ENCODE results near the gene GFRA1.

Gene GFRA1

DNA sequence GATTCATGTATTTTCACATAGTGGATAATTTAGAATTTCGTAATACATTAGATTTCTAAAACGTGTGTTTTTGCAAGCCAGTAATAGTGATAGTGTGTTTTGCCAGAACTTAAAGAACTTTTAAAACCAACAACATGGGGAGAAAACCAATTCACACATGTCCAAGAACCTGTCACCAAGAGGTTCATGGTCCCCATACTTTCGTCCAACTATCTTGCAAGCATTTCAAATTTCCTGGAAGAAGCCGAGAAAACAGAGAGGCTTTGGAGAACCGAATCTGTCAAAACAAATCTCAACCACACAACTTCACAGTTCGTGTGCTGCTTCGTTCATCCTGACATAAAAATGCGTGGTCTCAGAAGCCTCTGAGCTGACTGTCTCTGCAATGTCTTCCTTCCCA, 31.9 kb downstream of the GFRA1 start:
- no peak for DNase-seq (ENCODE audit: low spot score)

DNA sequence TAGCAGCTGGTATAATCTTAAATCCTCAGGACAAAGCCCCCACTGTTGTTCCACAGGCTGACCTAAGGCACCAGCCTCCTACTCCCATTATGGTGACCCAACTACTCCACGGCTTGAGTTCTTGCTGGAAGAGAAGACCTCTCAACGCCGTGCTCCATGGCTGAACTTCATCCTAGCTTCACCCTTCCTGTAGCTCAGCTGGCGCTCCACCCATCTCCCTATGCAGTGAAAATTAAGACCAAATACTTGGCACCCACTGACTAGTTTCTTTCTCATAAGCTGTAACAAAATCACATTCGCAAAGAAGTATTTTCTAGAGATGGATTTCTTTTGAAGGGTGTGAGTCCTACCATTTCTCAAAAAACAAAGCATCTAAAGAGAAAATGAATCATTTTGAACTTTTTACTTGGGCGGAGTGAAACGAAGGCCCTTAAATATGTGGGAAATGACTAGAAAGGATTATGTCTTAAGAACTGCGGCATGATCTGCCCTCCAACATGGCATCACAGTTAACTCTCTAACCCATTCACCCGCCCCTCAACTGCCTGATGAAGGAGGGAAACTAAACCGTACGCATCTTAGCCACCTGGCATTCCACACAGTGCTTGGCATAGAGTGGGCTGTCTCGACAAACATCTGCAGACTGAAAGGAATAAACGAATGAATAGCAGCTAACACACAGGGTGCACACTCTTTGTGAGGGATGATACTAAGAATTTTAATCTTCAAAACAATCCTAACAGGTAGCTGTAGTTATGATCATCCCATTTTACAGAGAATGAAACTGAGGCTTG, 32.7 kb downstream of the GFRA1 start:
- DNase-seq (ENCODE audit: low spot score) = no peak

DNA sequence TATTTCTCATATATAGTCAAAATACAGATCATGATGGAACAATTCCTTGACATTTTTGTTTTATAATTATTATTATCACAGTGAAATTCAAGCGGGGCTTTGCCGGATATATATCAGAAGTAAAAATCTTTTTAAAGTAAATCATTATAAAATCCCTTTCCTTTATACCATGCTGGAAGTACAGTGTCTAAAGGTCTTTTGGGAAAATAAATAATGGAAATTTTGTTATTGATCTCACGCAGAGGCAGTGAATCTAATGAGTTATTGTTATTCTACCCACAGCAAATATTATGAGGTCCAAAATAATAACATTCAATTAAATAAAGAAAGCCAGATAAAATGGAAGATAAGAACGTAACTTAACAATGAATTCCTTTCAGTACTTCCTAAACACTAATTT, 33.8 kb downstream of the GFRA1 start:
- no peak for DNase-seq (ENCODE audit: low spot score)

DNA sequence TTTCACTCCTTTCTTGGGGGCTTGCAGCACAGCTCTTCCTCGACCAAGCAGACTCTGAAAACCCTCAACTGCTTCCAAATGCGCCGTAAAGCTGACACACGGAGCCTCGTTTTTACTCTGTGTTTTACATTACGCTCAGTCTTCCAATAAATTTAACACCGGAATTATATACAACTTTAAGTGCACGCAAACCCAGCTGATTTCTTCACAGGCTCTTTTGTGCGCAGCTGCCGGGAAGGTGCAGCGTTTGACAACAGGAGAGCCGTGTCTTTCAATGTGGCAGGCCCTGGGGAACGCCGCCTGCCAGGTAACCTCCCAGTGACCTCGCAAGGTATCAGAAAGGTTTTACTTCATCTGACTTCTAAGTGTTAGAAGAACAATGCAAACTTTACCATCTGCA, 35.0 kb downstream of the GFRA1 start:
- DNase-seq (ENCODE audit: low spot score) = no peak

DNA sequence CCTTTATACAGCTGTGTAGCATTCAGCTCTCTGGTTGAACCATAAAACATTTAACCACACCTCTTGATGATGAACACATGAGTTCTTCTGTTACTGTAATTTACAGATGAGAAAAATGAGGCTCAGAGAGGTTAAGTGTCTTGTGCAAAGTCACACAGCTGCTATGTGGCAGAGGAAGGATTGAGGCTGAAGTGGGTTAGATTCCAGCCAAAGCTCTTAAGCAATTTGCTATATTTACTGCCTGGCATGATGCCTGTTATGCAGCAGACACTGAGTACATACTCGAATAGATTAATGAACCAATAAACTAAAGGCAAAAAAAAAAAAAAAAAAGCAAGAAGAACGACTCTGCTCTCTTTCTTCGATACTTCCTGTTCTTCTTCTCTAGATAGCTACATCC, 35.7 kb downstream of the GFRA1 start:
- DNase-seq (ENCODE audit: low spot score) = no peak

DNA sequence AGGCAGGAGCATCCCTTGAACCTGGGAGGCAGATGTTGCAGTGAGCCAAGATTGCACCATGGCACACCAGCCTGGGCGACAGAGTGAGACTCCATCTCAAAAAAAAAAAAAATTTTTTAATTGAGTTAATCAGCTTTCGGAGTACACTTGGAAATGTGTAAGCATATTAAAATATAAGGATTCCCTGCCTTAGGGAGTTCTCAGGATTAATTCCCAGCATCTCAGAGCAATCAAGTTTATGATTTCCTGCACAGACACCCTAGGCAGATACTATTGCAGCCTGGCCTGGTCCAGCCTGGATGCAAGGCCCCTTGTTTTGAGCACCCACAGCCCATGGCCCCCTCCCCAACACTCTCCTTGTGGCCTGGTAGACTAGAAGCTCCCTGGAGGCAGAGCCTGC, 39.8 kb downstream of the GFRA1 start:
- DNase-seq (ENCODE audit: low spot score) = no peak

DNA sequence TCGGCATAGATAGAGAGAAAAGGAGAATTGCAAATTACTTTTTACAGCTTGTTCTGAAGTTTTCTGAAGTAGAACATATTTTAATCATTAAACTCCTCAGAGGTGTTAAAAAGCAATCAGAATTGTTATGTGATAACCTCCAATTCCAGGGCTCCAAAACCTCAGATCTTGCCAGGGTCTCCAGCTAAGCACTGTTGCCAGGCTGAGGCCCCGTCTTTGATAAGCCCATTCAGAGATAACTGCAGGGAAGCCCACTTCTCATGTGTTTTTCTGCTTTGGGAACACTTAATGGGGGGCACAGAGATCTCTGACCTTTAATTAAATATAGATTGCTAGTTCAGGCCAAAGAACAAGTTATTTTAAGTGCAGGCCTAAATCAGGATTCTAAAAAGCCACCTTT, 40.4 kb downstream of the GFRA1 start:
- no peak for DNase-seq (ENCODE audit: low spot score)

DNA sequence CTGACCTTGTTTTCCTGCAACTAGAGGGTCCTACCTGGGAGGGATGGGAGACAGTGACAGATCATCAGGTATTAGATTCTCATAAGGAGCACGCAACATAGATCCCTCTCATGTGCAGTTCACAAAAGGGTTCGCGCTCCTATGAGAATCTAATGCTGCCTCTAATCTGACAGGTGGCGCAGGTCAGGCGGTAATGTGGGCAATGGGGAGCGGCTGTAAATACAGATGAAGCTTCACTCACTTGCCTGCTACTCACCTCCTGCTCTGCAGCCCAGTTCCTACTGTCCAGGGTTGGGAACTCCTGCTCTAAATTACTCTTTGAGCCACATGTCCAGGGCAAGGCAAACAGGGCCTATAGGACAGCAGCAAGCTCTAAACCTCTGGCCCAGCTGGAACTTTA, 46.2 kb downstream of the GFRA1 start:
- DNase-seq (ENCODE audit: low spot score) = no peak

DNA sequence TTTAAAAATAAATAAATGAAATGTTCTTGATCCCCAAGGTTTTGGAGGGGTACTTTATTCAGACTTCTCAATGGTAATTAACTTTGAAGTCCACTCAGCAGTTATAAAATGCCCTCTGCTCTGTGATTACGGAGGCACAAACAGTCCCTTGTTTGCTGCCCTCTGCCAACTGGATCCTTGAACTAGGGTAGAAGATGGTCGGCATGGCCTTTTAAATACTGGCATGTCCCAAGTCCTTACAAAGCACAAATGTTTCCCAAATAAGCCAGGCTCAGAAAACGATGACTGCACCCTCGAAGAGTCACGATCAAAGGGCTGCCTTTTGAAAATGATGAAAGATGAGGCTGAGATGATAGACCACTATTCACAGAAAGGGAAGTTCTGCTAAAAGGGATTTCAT, 47.0 kb downstream of the GFRA1 start:
- DNase-seq (ENCODE audit: low spot score) = no peak

DNA sequence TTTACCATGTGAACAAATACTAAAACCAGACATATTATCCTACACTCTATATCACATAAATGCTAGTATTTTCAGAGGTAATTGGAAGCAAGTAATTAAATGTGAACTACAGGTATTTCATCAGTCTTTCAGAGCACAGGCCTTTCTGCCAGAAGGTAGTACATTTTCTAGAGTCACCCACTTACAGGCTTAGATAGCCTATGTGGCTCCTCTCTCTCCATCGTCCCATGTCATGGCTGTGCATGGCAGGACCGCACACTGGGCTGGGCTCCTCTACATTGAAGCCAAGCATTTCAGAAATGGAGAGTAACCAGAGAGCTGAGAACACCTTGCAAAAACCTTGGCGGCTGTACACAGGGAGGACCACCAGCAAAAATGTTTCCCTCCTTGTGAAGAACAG, 49.7 kb downstream of the GFRA1 start:
- no peak for DNase-seq (ENCODE audit: low spot score)

DNA sequence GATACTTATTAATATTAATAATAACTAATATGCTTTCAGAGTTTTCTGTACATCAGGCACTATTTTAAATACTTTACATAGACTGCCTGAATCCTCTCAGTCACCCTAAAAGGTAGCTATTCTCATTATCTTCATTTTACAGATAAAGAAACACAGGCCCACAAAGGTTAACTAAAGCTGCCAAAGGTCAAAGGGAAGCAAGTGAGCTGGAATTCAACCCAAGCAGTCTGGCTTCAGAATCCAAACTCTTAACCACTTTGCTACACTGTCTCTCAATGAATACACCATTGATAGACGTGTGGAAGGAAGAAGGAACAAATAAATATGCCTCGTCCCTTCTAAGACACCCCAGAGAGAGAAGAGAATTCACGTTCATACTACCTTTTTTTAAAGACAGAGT, 52.0 kb downstream of the GFRA1 start:
- DNase-seq (ENCODE audit: low spot score) = no peak

DNA sequence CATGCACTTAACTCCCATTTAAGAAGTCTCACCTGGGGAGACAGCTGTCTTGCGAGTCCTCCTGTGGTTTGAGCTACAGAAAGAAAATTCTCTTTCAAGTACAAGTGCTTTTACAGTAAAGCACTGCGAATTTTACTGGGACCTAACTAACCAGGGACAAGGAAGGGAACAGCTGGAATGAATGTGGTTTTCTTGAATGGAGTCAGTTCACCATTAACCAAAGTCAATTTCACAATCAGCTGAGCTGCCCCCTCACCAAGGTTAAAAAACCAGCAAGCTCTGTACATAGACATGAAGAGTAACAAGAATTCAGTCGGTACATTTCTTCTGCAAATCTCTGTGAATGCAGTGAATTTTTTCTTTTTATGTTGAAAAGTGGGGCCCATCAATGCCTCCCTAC, 56.3 kb downstream of the GFRA1 start:
- no peak for DNase-seq (ENCODE audit: low spot score)

DNA sequence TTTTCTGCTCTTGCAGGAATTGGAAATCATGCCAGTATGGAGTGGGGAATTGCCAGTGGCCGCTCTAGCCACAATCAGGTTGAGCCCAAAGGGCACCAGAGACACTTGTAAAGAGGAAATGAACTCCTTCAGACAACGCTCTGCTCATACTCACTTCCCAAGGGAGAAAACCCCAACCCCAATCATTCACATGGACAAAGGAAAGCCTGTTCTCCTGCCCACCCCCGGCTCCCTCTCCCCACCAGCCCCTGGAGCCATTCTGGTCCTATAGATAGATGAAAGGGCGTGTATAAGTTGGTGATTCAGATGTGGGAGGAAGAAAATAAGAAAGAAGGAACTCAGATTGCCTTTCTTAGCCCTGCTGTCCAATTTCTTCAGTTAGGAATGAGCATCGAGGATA, 57.4 kb downstream of the GFRA1 start:
- no peak for DNase-seq (ENCODE audit: low spot score)

DNA sequence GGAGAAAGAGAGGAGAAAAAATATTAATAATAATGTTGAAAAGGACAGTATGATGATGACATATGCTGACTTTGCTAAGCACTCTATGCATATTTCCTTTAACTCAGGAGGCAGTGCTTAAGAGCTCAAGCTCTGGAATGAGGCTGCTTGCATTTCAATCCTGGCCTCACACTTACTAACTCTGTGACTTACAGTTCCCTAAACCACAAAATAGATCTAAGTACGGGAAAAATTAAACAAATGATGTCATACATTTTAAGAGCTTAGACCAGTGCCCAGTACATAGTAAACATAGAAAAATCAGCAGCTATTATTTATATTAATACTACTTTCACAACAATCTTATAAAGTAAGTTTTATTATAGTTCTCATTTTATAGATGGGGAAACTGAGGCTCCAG, 61.3 kb downstream of the GFRA1 start:
- DNase-seq (ENCODE audit: low spot score) = no peak

DNA sequence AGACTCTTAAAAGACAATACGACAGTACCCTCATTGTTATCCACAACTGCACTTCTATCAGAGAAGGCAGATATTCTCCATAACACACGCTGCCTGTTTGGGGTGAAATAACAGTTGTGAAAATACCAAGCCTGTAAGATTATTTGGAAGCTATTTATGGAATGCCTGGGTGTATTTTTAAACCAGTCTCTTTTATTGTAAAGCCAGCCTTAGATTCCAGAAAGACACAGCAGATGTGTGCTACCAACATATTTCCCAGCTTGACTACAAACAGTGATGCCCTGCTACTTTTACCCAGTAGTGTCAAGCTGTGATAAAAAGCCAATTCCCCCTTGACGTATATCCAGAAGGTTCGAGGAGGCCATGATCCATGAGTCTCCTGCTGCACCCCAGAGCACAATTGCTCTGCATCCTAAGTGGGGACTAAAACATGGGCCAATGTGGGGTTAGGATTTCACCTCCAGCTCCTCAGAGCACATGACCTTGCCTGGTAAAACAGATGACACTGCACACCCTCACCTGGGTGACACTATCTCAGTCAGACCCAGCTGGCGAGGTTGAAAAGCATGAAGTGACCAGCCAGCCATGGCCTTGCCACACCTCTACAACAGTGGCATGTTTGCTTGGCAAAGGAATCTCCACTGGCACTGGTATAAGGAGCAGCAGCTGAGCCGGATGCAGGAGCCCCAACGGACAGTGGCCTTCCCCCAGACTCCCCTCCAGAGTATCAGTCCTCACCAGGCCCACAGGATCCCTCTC, 62.2 kb downstream of the GFRA1 start:
- no peak for DNase-seq (ENCODE audit: low spot score)

DNA sequence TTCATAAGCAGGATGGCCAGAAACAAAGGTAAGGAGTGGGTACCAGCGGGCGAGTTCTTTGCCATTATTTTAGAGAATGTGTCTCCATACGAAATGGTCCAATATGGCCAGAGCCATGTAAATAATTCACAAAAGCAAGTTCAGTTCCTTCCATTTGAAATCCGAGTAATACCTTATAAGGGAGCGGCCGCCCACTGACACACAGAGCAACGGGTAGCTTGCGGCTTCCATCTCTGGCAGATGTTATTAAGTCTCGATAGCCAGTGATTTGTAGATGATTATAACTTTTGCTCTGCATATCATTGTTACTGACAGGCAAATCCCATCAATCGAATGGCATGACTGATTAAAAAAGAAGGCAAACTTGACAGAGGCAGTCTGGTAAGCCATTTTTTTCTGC, 63.2 kb downstream of the GFRA1 start:
- no peak for DNase-seq (ENCODE audit: low spot score)

DNA sequence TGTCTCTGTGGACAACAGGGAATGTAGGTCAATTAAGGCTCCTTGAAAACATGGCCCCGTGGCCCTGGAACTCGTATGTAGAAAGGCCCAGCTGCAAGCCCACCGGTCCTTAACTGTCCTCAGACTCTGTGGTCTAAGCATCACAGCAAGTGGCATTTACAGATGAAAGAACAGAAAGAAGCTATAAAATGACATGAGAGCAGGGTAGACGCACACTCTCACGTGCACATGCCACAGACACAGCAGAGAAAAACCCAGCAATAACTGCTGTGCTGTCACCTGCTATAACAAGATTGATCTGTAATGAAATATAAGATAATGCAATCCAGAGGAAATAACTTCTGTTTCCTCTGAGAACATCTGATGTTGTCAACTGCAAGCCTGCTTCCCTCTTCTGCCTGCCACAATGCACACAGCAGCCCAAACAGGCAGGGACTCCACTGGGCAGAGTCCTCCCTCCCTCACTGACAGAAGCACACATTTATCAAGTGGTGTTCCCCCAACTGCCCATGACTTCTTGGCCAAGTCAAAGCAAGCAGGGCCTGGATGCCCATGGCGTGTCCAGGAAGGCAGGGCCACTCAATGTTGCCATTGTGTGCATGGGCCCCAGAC, 63.9 kb downstream of the GFRA1 start:
- DNase-seq (ENCODE audit: low spot score) = no peak

DNA sequence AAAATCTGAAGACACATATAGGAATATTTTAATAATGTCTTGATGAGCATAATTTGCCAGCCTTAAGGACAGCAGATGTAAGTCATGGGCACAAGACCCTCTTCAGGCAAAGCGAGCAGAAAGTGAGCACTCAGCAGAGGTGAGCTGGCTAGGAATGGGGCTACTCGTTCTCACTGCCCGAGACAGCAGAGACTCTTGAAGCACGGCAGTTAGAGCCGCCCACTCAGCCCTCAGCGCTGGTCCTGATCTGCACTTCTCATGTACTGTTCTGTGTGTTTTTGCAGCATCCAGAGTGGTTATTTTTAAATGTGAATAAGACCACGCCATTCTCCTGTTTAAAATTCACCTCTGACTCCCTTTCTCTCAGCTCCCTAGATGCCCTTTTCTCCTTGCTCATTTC, 65.3 kb downstream of the GFRA1 start:
- no peak for DNase-seq (ENCODE audit: low spot score)

DNA sequence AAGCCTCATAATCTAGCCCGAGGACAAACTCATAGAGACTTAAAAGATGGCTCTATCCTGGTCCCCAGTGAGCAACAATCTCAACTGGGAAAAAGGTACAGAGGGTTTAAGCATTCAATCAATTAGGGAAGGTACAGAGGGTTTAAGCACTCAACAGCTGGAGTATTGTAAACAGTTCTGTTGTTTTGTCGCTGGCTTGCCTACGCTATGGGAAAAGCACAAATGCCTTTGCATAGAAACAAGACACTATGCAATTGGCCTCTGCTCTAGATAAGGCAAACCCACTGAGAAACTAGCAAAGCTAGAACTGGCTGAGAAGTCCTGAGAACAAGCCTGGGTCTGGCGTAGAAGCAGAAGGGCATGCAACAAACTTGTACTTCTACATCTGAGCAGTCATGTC, 69.3 kb downstream of the GFRA1 start:
- DNase-seq (ENCODE audit: low spot score) = no peak

DNA sequence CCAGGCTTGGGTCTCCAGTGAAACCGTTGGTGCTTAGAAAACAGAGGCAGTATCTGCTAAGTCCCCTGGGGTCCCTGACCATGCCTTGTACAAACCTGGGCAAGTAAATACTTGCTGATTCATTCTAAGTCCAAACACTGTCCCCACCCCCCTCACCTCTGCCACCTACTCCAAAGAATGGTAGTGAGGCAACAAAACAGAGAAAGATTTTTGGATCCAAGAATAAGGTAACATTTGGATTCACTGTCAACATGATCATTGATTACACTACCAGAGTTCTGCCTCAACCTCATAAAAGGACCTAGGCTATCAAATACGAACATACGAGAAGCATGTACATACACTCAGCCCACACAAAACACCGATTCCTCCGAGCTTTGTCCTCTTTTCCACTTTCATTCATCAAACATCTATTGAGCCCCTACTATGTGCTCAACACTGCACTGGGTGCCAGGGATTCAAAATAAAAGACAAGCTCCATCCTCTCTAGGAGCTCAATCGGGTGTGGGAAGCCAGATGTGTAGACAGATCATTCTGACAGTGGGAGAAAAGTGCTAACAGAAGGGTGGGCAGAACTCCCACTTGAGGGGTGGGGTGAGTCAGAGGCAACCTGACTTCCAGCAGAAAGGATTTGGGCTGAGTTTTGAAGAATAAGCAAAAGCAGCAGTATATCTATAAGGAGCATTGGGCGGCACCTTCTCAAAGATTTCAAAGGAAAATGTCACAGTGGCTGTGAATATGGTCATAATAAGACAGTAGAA, 71.2 kb downstream of the GFRA1 start:
- DNase-seq (ENCODE audit: low spot score) = no peak

DNA sequence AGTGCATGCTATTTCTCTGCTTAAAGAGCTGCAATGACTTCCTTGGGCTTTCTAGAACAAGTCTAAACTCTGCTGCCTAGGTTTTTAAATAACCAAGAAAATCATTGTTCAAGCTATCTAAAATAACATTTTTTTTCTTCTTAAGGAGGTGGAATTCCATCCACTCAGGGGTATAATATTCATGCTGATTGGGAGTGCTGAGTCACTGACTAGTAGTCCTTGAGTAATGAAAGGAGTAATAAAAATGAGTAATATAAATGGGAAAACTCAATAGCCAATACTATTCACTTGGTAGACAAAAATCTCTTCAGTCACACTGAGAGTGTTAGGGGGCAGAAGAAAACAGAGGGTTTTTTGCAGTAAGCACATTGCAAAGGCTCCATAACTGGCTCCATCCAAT, 72.0 kb downstream of the GFRA1 start:
- DNase-seq (ENCODE audit: low spot score) = no peak

DNA sequence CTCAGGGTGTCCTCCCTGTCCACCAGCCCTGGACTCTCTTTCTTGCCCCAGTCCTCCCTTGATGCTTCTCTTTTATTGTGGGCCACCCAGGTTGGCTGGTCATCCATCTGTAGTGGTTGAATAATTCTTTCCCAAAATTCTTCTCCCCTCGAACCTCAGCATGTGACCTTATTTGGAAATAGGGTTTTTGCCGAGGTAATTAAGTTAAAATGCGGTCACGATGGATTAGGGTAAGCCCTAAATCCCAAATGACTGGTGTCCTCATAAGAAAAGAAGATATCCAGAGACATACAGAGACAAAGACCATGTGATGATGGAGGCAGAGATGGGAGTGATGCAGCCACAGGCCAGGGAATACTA, 74.3 kb downstream of the GFRA1 start:
- DNase-seq (ENCODE audit: low spot score) = no peak

All from left forelimb (tissue), 1 donor.